GM19395 (cell line): ENCODE results near the gene MORC3.

Experiments
- ATAC-seq: cut with Tn5 transposase; IDR thresholded peaks from one replicate; pipeline ENCODE4 v1.9.1; 2021; ENCODE audit warnings: mild to moderate bottlenecking, moderate library complexity; ENCODE audit not compliant: unreplicated experiment

The MORC3 gene

GRCh38 chr21:36422279-36423098 lies 102.5 kb downstream of the MORC3 start:
- no peak for ATAC-seq

GRCh38 chr21:36423771-36424433 lies 103.9 kb downstream of the MORC3 start:
- no peak for ATAC-seq

DNA sequence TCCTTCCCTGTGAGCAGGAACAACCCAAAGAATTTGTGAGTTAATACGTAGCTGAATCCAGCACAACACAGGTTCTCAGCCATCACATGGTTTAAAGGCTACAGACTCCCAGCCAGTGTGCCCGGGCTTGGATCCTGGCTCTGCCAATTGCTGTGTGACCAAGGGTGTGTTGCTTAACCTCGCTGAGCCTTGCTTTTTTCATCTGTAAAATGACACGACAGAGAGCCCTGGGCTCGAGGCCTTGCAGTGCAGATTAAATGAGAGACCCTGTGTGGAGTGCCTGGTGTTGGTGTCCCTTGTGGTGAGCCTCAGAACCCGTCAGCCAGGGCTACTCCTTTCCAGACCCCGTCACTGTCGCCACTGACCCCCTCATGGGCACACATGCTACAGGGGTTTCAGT lies 104.6 kb downstream of the MORC3 start:
- ATAC-seq = no peak

DNA sequence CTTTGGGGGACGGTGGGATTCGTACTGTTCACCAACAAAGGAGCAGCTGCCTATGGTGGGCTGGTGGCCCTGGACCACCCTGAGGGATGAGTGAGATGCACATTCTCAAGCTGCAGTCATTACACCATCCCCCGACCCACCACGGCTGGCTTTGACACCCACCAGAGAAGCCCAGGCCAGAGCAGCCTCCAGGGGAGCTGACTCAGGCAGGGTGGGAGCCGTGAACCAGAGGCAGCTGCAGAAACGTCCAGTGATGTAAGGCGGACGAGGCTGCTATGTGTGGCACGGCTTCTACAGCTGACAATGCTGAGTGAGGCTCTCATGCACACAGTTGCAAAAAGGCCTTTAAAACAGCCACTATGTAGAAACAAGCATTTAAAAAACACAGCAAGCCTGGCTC lies 105.3 kb downstream of the MORC3 start:
- no peak for ATAC-seq
